Measurements from ENCODE around the gene ZNF322. TPM values are rescaled to one million over a fixed set of nuclear protein-coding genes. Genes with fewer than 3 reads are reported as not detected.

ZNF322 gene
- total RNA-seq, 1 donor from 2014 or later: 17.2 TPM

DNA sequence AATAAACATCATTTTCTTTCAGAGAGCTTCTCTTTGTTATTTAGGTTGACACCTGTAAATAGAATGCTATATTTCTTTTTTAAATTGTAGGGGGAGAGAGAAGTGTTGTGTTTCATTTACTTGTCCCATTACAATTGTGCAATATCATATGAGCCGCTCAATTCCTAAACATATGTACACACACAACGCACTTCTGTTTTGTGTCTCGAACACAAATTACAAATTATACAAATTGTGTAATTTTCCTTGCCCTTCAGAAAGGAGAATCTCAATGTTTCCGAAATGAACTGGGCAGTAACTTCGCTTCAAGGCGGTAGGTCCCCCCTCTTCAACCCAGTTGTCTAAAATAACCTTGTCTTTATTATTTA lies 65.4 kb downstream of the ZNF322 start:
- Histone ChIP-seq H3K4me1 (ENCODE audit: control insufficient read depth in 3 of 3, insufficient read depth in 3 of 3, low read length in 3 of 3) (peaks cover 10 to 19% (median 17%) of the 10 kb centered on the region in 3 donors), H3K27me3 (ENCODE audit: control insufficient read depth in 3 of 3, insufficient read depth in 3 of 3, low read length in 3 of 3) (peaks cover 4 to 13% (median 5%) of the 10 kb centered on the region in 3 donors), H3K27ac (ENCODE audit: low read depth, low read length) (no peak overlapping the region), H3K36me3 (ENCODE audit: control insufficient read depth in 3 of 3, insufficient read depth in 3 of 3, low read length in 3 of 3) (peaks cover 11 to 13% (median 12%) of the 10 kb centered on the region in 3 donors), H3K9ac (ENCODE audit: low read depth in 1 of 3, low read length in 3 of 3) (no peak overlapping the region), H3K4me3 (ENCODE audit: low read length in 3 of 3) (no peak overlapping the region), H3K9me3 (ENCODE audit: control insufficient read depth in 3 of 3, low read length in 3 of 3) (no peaks in the 10 kb centered on the region)

DNA sequence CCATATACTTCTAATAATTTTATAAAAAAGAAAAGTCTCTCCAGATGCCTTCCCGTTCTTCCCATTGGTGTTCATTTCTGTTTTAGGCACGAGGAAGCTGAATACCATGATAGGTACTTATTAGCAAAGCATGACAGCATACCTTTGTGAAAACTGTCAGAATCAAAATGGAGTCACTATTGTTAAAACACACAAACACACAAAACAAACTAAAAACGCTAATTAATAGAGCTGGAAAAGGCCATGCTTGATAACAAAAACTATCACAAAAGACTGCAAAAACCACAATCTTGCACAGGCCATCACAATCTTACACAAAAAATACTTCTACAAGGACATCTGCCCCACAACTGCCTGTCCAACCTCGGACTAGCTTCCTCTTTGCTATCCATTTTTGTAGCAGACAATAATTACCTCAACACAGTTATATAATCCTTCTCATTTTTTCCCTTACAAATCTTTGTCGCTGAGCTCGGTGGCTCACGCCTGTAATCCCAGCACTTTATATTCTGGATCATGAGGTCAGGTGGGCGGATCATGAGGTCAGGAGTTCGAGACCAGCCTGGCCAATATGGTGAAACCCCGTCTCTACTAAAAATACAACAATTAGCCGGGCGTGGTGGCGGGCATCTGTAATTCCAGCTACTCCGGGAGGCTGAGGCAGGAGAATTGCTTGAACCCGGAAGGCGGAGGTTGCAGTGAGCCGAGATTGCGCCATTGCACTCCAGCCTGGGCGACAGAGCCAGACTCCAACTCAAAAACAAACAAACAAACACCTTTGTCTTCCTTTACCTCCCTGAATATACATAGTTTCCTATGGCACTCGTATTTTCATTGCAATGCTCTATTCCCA lies 66.0 kb downstream of the ZNF322 start:
- Histone ChIP-seq H3K36me3 (ENCODE audit: control insufficient read depth in 3 of 3, insufficient read depth in 3 of 3, low read length in 3 of 3) (peaks cover 7 to 10% (median 8%) of the 10 kb centered on the region in 3 donors), H3K4me3 (ENCODE audit: low read length in 3 of 3) (no peak overlapping the region), H3K9ac (ENCODE audit: low read depth in 1 of 3, low read length in 3 of 3) (no peak overlapping the region), H3K27me3 (ENCODE audit: control insufficient read depth in 3 of 3, insufficient read depth in 3 of 3, low read length in 3 of 3) (peaks cover 4 to 13% (median 5%) of the 10 kb centered on the region in 3 donors), H3K9me3 (ENCODE audit: control insufficient read depth in 3 of 3, low read length in 3 of 3) (no peaks in the 10 kb centered on the region), H3K27ac (ENCODE audit: low read depth, low read length) (no peak overlapping the region), H3K4me1 (ENCODE audit: control insufficient read depth in 3 of 3, insufficient read depth in 3 of 3, low read length in 3 of 3) (peaks cover 10 to 19% (median 16%) of the 10 kb centered on the region in 3 donors)

GRCh38 chr6:26592649-26593048 lies 66.9 kb downstream of the ZNF322 start:
- no peak overlapping the region for H3K4me3 ChIP-seq (ENCODE audit: low read length in 3 of 3)
- peaks cover 3 to 12% (median 8%) of the 10 kb centered on the region in 3 donors for H3K4me1 ChIP-seq (ENCODE audit: control insufficient read depth in 3 of 3, insufficient read depth in 3 of 3, low read length in 3 of 3)
- no peak overlapping the region for H3K27ac ChIP-seq (ENCODE audit: low read depth, low read length)
- peaks cover 4 to 13% (median 5%) of the 10 kb centered on the region in 3 donors for H3K27me3 ChIP-seq (ENCODE audit: control insufficient read depth in 3 of 3, insufficient read depth in 3 of 3, low read length in 3 of 3)
- H3K9me3 ChIP-seq (ENCODE audit: control insufficient read depth in 3 of 3, low read length in 3 of 3): no peaks in the 10 kb centered on the region
- no peak overlapping the region for H3K9ac ChIP-seq (ENCODE audit: low read depth in 1 of 3, low read length in 3 of 3)
- peaks cover 0 to 3% (median 0%) of the 10 kb centered on the region in 3 donors for H3K36me3 ChIP-seq (ENCODE audit: control insufficient read depth in 3 of 3, insufficient read depth in 3 of 3, low read length in 3 of 3)

GRCh38 chr6:26588965-26589364 lies 70.6 kb downstream of the ZNF322 start:
- no peaks in the 10 kb centered on the region for H3K9me3 ChIP-seq (ENCODE audit: control insufficient read depth in 3 of 3, low read length in 3 of 3)
- H3K27me3 ChIP-seq (ENCODE audit: control insufficient read depth in 3 of 3, insufficient read depth in 3 of 3, low read length in 3 of 3): peaks cover 7 to 18% (median 14%) of the 10 kb centered on the region in 3 donors
- H3K36me3 ChIP-seq (ENCODE audit: control insufficient read depth in 3 of 3, insufficient read depth in 3 of 3, low read length in 3 of 3): no peaks in the 10 kb centered on the region
- no peak overlapping the region for H3K4me3 ChIP-seq (ENCODE audit: low read length in 3 of 3)
- no peak overlapping the region for H3K27ac ChIP-seq (ENCODE audit: low read depth, low read length)
- no peaks in the 10 kb centered on the region for H3K4me1 ChIP-seq (ENCODE audit: control insufficient read depth in 3 of 3, insufficient read depth in 3 of 3, low read length in 3 of 3)
- H3K9ac ChIP-seq (ENCODE audit: low read depth in 1 of 3, low read length in 3 of 3): no peak overlapping the region

Other genes with a start within 250 kb of the ZNF322 start
- 20.9 TPM for gene BTN3A3, start 219.2 kb downstream of the ZNF322 start, total RNA-seq
- 8.4 TPM for gene BTN2A1, start 201.8 kb downstream of the ZNF322 start, total RNA-seq
- gene BTN1A1, start 159.4 kb downstream of the ZNF322 start, total RNA-seq: not detected
- 45.9 TPM for gene HMGN4, start 121.4 kb downstream of the ZNF322 start, total RNA-seq
- gene ABT1, start 62.8 kb downstream of the ZNF322 start, total RNA-seq: 16.2 TPM